PFSK-1 (cell line): ENCODE data around the gene APBA3.

ENCODE experiments used
- FOXP2 ChIP-seq: optimal IDR thresholded peaks from 2 replicates; pipeline ENCODE3; 2011; ENCODE audit warnings: borderline replicate concordance, control low read depth, inconsistent platforms; ENCODE audit not compliant: insufficient read depth; ENCODE audit errors: extremely low read length, extremely low read depth
- POLR2AphosphoS5 ChIP-seq: IDR thresholded peaks from 2 replicates; pipeline ENCODE4 v1.6.1; 2012; ENCODE audit warnings: low read depth, mild to moderate bottlenecking, control low read depth, low read length, moderate library complexity
- SIN3A ChIP-seq: IDR thresholded peaks from 2 replicates; pipeline ENCODE4 v1.6.1; 2012; ENCODE audit warnings: mild to moderate bottlenecking, low read length, moderate library complexity, borderline replicate concordance; ENCODE audit not compliant: insufficient read depth
- TAF1 ChIP-seq: IDR thresholded peaks from 2 replicates; pipeline ENCODE4 v1.6.1; 2012; ENCODE audit warnings: low read length, control low read depth, borderline replicate concordance; ENCODE audit not compliant: insufficient read depth
- TF ChIP-seq, protein P1 (sequence below), 2 experiments: IDR thresholded peaks; 2 replicates each; pipeline versions ENCODE4 v1.6.1 to v1.8.0; 2011 to 2012; ENCODE audit warnings: low read depth in 2 of 2, low read length in 2 of 2, control low read depth in 1 of 2, inconsistent platforms in 1 of 2, mild to moderate bottlenecking in 1 of 2, moderate library complexity in 1 of 2; ENCODE audit not compliant: insufficient read depth in 1 of 2

Gene APBA3

DNA sequence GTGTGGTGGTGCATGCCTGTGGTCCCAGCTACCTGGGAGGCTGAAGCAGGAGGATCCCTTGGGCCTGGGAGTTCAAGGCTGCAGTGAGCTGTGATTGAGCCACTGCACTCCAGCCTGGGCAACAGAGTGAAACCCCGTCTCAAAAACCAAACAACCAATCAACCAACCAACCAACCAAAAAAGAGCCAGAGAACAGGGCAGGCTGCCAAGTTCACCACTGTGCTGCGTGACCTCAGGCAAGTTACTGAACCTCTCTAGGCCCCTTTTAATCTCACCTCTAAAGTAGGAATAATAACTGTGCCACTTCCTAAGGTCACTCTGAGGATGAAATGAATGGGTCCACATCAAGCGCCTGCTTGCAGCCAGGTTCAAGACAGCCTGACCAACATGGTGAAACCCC lies 36.4 kb downstream of the APBA3 start:
- TF ChIP-seq SIN3A (no peak), POLR2AphosphoS5 (no peak), TAF1 (no peak), FOXP2 (no peak)
- TF ChIP-seq, protein P1, sequence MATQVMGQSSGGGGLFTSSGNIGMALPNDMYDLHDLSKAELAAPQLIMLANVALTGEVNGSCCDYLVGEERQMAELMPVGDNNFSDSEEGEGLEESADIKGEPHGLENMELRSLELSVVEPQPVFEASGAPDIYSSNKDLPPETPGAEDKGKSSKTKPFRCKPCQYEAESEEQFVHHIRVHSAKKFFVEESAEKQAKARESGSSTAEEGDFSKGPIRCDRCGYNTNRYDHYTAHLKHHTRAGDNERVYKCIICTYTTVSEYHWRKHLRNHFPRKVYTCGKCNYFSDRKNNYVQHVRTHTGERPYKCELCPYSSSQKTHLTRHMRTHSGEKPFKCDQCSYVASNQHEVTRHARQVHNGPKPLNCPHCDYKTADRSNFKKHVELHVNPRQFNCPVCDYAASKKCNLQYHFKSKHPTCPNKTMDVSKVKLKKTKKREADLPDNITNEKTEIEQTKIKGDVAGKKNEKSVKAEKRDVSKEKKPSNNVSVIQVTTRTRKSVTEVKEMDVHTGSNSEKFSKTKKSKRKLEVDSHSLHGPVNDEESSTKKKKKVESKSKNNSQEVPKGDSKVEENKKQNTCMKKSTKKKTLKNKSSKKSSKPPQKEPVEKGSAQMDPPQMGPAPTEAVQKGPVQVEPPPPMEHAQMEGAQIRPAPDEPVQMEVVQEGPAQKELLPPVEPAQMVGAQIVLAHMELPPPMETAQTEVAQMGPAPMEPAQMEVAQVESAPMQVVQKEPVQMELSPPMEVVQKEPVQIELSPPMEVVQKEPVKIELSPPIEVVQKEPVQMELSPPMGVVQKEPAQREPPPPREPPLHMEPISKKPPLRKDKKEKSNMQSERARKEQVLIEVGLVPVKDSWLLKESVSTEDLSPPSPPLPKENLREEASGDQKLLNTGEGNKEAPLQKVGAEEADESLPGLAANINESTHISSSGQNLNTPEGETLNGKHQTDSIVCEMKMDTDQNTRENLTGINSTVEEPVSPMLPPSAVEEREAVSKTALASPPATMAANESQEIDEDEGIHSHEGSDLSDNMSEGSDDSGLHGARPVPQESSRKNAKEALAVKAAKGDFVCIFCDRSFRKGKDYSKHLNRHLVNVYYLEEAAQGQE (IDR thresholded peaks at IDR 0.05; ENCODE audit: insufficient read depth in 1 of 2, low read depth in 2 of 2, low read length in 2 of 2) = no peak

DNA sequence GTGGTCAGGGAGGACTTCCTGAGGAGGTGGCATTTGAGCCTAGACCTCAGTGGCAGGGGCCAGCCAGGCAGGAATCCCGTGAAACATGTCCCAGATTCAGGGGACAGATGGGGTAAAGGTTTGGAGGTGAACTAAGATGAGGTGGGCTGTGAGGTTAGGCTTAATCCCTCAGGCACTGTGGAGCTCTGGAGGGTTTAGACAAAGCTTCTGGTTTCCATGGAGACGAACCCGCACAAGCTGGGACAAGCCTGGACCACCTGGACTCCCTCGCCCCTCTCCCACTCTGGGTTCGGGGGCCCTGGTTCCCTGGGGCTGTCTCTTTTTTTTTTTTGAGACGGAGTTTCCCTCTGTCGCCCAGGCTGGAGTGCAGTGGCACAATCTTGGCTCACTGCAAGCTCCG lies 37.6 kb downstream of the APBA3 start:
- TF ChIP-seq, protein P1 (IDR thresholded peaks at IDR 0.05; ENCODE audit: insufficient read depth in 1 of 2, low read depth in 2 of 2, low read length in 2 of 2) = no peak
- no peak for TF ChIP-seq SIN3A
- no peak for TF ChIP-seq TAF1
- no peak for TF ChIP-seq POLR2AphosphoS5
- TF ChIP-seq FOXP2 = no peak

DNA sequence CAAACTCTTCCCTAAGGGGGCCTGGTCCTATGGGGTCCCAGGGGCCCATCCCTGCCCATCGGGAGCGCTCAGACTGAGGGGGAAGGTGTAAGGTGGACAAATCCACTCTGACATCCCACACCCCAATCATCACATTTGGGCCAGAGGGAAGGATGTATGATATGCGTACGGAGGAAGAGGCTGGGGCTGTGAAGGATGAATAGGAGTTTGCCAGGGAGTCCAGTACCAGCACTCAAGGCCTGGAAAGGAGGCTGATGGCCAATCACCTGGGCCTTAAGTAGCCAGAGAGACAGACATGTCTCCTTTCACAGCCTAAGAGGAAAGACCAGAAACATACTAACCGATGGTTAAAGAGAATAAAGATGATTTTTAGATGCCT lies 38.4 kb downstream of the APBA3 start:
- TF ChIP-seq TAF1 (no peak), FOXP2 (no peak), POLR2AphosphoS5 (no peak), SIN3A (no peak)
- TF ChIP-seq, protein P1 (IDR thresholded peaks at IDR 0.05; ENCODE audit: insufficient read depth in 1 of 2, low read depth in 2 of 2, low read length in 2 of 2) = no peak

DNA sequence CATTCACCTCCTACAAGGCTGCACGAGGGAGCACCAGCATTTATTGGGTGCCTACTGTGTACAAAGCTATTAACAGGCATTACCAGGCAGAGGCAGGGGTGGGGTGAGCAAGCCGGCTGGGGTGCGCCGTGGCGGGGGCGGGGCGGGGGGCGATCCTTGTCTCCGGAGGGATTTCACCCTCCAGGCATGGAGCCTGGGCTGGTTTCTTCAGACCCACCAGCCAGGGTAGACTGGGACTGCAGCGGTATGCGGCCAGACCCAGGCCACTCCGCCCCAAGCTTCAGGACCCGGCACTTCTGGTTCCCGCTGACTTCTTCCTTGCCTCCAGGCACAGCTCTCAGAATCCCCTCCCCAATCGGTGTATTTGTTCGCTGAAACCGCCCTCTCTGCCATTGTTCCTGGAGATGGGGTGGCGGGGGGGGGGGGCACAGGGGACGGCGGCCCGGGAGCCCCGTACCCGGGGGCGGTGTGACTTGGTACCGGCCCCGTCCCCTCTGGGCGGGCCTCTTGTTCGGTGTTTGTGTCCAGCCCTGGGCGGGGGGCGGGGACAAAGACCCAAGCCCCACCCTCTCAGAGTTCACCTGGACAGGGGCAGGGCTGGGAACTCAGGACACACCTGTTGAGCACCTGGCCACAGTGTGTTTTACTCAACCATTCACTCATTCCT lies 38.9 kb downstream of the APBA3 start:
- no peak for TF ChIP-seq POLR2AphosphoS5
- TF ChIP-seq TAF1 = no peak
- no peak for TF ChIP-seq SIN3A
- TF ChIP-seq FOXP2 = no peak
- TF ChIP-seq, protein P1 (IDR thresholded peaks at IDR 0.05; ENCODE audit: insufficient read depth in 1 of 2, low read depth in 2 of 2, low read length in 2 of 2) = no peak
